OCI-LY7 (cell line): ENCODE data around the gene RREB1. TPM values are rescaled to one million over a fixed set of nuclear protein-coding genes. Genes with fewer than 3 reads are reported as not detected.

Source experiments
- BruUV-seq: library from RNA; stranded (reverse); fragments of 400-500 nt; replicated peaks from 2 replicates; lab custom pipeline; 2021; lab: Mats Ljungman, UMichigan
- CTCF ChIA-PET: fragments of 300-600 bp; sonication (Branson Sonifier 250); formaldehyde crosslinking; loops from one replicate; lab custom pipeline; 2022; ENCODE audit warnings: antibody characterized with exemption; ENCODE audit not compliant: unreplicated experiment; lab: Charles Lee
- POLR2A ChIA-PET: fragments of 300-600 bp; sonication (Branson Sonifier 250); formaldehyde crosslinking; loops from one replicate; lab custom pipeline; 2022; ENCODE audit warnings: antibody characterized with exemption; lab: Charles Lee
- DNase-seq: peaks from one replicate; pipeline ENCODE4 v3.0.0-alpha.2; 2015; ENCODE audit warnings: low spot score
- H2AFZ ChIP-seq: fragments of 200-600 bp; sonication (generic), shearing (Covaris generic); 2 replicates; pipeline ENCODE4 v1.6.1; 2014; ENCODE audit warnings: mild to moderate bottlenecking, antibody characterized with exemption, low read length, moderate library complexity
- H3K27ac ChIP-seq: fragments of 200-600 bp; sonication (generic); 2 replicates; pipeline ENCODE4 v1.5.1; 2014; ENCODE audit warnings: mixed run types, low read depth, mild to moderate bottlenecking, moderate library complexity, low read length, inconsistent platforms; ENCODE audit not compliant: poor library complexity, severe bottlenecking
- H3K36me3 ChIP-seq: fragments of 200-600 bp; sonication (generic); 2 replicates; pipeline ENCODE4 v1.6.1; 2014; ENCODE audit warnings: mild to moderate bottlenecking, antibody characterized with exemption, low read length, moderate library complexity, mixed read lengths; ENCODE audit not compliant: insufficient read depth
- H3K4me1 ChIP-seq: fragments of 200-600 bp; sonication (generic); 2 replicates; pipeline ENCODE4 v1.5.1; 2014; ENCODE audit warnings: mild to moderate bottlenecking, low read length; ENCODE audit not compliant: insufficient read depth, poor library complexity, severe bottlenecking
- H3K4me2 ChIP-seq: fragments of 200-600 bp; sonication (generic); 2 replicates; pipeline ENCODE4 v1.6.1; 2014; ENCODE audit warnings: mild to moderate bottlenecking, low read length
- H3K4me3 ChIP-seq: fragments of 200-600 bp; sonication (generic); 2 replicates; pipeline ENCODE4 v1.5.1; 2014; ENCODE audit warnings: mild to moderate bottlenecking, low read depth, low read length; ENCODE audit not compliant: poor library complexity, severe bottlenecking
- H3K79me2 ChIP-seq: fragments of 200-600 bp; sonication (generic); 2 replicates; pipeline ENCODE4 v1.6.1; 2016; ENCODE audit warnings: low read depth, mild to moderate bottlenecking, low read length, moderate library complexity, mixed read lengths; ENCODE audit not compliant: insufficient read depth
- H3K9me2 ChIP-seq: fragments of 200-600 bp; sonication (generic); 2 replicates; pipeline ENCODE4 v1.6.1; 2016; ENCODE audit warnings: mild to moderate bottlenecking, low read length, mixed read lengths; ENCODE audit not compliant: insufficient read depth
- H3K9me3 ChIP-seq: fragments of 200-600 bp; sonication (generic); 2 replicates; pipeline ENCODE4 v1.6.1; 2014; ENCODE audit warnings: mild to moderate bottlenecking, mixed run types, low read length, mixed read lengths
- H4K20me1 ChIP-seq: fragments of 200-600 bp; sonication (generic); 2 replicates; pipeline ENCODE4 v1.6.1; 2014; ENCODE audit warnings: mild to moderate bottlenecking, antibody characterized with exemption, low read length, moderate library complexity, mixed read lengths; ENCODE audit not compliant: insufficient read depth
- CTCF ChIP-seq: fragments of 200-600 bp; sonication (generic); conservative IDR thresholded peaks from 2 replicates; pipeline ENCODE4 v1.5.1; 2014; ENCODE audit warnings: mild to moderate bottlenecking, antibody characterized with exemption, low read length, moderate library complexity, mixed read lengths
- EZH2phosphoT487 ChIP-seq: fragments of 200-600 bp; sonication (generic); IDR thresholded peaks from 2 replicates; pipeline ENCODE4 v1.6.1; 2018; ENCODE audit warnings: low read depth, borderline replicate concordance, mild to moderate bottlenecking, mixed run types, antibody characterized with exemption, low read length, moderate library complexity, mixed read lengths
- intact Hi-C: fragments of 100-400 bp; cut with micrococcal nuclease; formaldehyde crosslinking; loops from one replicate; pipeline ENCODE4 v1.10.0; 2022; ENCODE audit not compliant: unreplicated experiment
- total RNA-seq, 2 experiments: library from RNA; depleted of rRNA in 1 of 2; stranded (reverse); fragments of >200 nt in 1 of 2; shearing (Covaris generic) in 1 of 2; gene quantifications; 2 replicates each; pipeline ENCODE4 v1.2.3, GENCODE V29; 2014 to 2022

The RREB1 gene
- total RNA-seq, 2 experiments from 2014 or later: 4.4 to 7.1 TPM

DNA sequence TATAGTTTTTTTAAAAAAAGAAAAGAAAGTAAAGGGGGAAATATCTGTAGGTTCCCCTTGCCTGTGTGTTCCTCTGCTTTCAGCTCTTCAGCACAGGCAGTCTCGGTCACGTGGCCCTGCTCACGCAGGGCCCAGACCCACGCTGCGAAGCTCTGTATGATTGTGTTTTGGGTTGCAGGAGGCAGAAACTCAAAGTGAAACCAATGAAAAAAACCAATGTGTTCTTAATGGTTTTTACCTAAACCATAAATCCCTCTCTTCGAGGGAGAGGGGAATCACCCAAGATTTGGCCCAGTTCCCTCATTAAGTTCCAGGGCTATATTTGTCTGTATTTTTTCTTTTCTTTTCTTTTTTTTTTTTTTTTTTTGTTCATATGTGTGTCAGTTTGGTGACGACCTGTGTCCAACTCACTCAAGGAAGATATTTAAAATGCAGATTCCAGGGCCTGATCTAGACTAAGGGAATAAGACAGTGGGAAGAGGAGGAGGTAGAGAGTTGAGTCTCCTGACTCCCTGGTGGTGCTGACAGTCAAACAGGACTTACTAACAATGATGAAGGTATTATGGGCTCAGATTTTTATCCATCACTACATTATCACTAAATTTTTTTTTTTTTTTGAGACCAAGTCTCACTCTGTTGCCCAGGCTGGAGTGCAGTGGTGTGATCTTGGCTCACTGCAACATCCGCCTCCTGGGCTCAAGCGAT is 33.8 kb upstream of the RREB1 start:
- DNase-seq: no peak
- no peak overlapping the region for H3K27ac ChIP-seq
- no peaks in the 10 kb centered on the region for H4K20me1 ChIP-seq
- H3K9me3 ChIP-seq: no peaks in the 10 kb centered on the region
- H3K36me3 ChIP-seq: no peaks in the 10 kb centered on the region
- BruUV-seq: no TSS peak
- H3K79me2 ChIP-seq: no peaks in the 10 kb centered on the region
- CTCF ChIA-PET: no interaction called here
- H3K4me1 ChIP-seq: no peaks in the 10 kb centered on the region
- H3K9me2 ChIP-seq: no peaks in the 10 kb centered on the region
- no peak overlapping the region for H2AFZ ChIP-seq
- H3K4me3 ChIP-seq: no peak overlapping the region
- H3K4me2 ChIP-seq: no peak overlapping the region
- intact Hi-C loops: no loop called here
- TF ChIP-seq EZH2phosphoT487 (no peak), CTCF (no peak)
- POLR2A ChIA-PET: interaction anchor here (0.7 kb wide), 1 partner anchor 333 kb away, joined by 3 read pairs; no protein-coding TSS in a partner anchor

DNA sequence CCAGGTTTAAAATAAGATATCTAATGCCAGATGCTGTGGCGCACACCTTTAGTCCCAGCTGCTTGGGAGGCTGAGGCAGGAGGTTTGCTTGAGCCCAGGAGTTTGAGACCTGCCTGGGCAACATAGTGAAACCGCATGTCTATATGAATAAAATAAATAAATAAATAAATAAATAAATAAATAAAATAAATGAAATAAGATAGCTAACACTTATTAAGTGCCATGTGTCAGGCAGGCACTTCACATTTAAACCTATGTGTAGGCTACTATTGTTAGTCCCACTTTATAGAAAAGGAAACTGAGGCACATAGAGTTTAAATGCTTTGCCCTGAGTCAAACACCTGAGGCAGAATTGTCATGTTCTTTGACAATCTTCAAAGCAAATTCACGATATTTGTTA is 32.9 kb upstream of the RREB1 start:
- no peaks in the 10 kb centered on the region for H3K9me3 ChIP-seq
- H3K9me2 ChIP-seq: no peaks in the 10 kb centered on the region
- no peaks in the 10 kb centered on the region for H3K79me2 ChIP-seq
- CTCF ChIA-PET: no interaction called here
- H3K4me3 ChIP-seq: no peak overlapping the region
- intact Hi-C loops: no loop called here
- H4K20me1 ChIP-seq: no peaks in the 10 kb centered on the region
- no peak overlapping the region for H3K27ac ChIP-seq
- TF ChIP-seq CTCF (no peak), EZH2phosphoT487 (no peak)
- H2AFZ ChIP-seq: no peak overlapping the region
- POLR2A ChIA-PET: interaction anchor here (0.7 kb wide), 1 partner anchor 334 kb away, joined by 3 read pairs; no protein-coding TSS in a partner anchor
- H3K4me2 ChIP-seq: no peak overlapping the region
- H3K4me1 ChIP-seq: no peaks in the 10 kb centered on the region
- H3K36me3 ChIP-seq: no peaks in the 10 kb centered on the region
- no TSS peak for BruUV-seq
- no peak for DNase-seq

DNA sequence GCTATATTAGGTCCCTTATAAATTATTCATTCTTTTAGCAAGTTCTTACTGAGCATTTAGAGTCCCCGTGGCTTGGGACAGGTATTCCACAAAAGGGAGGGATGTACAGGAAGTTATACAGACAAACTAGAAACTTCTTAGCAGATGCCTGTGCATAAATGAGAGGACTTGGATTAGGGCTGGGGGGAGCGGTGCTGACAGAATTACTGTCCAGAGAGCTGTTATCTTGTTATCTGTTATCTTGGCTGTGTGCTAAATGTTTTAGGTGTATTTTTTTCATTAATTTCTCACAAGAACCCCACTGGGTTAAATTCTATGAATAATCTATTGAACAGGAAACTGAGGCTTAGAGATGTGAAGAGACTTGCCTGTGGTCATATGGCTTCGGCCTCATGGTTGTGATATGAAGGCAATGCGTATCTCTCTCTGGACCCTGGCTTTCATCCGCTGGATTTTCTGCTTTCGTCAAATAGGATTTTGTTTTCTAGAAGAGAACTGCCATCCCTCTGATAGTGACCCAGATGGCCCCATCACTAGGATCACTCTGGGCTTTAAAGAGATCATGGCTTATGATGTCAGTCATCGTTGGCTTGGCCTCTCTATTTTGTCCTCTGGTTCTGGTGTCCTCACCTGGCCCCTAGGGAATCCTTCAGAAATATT is 32.3 kb upstream of the RREB1 start:
- H3K79me2 ChIP-seq: no peaks in the 10 kb centered on the region
- no peaks in the 10 kb centered on the region for H3K9me2 ChIP-seq
- no peaks in the 10 kb centered on the region for H4K20me1 ChIP-seq
- BruUV-seq: no TSS peak
- H3K4me3 ChIP-seq: no peak overlapping the region
- H3K4me1 ChIP-seq: no peaks in the 10 kb centered on the region
- H3K9me3 ChIP-seq: no peaks in the 10 kb centered on the region
- no peak for DNase-seq
- intact Hi-C loops: no loop called here
- no peak for TF ChIP-seq EZH2phosphoT487
- TF ChIP-seq CTCF: no peak
- POLR2A ChIA-PET: no interaction called here
- H3K4me2 ChIP-seq: no peak overlapping the region
- no peak overlapping the region for H2AFZ ChIP-seq
- CTCF ChIA-PET: no interaction called here
- H3K27ac ChIP-seq: no peak overlapping the region
- no peaks in the 10 kb centered on the region for H3K36me3 ChIP-seq
